ENCODE measurements around the gene UBASH3A.
A peak's percentile ranks its signal among the peaks of the same experiment; 100 is the strongest.

Gene UBASH3A

GRCh38 chr21:42374864-42375499 lies 28.7 kb upstream of the UBASH3A start:
- no peak for DNase-seq (ENCODE audit: low spot score)

GRCh38 chr21:42375506-42375905 lies 28.2 kb upstream of the UBASH3A start:
- no peak for DNase-seq (ENCODE audit: low spot score)

- no peak for DNase-seq (ENCODE audit: low spot score)
Observed at GRCh38 chr21:42375966-42376337, 27.8 kb upstream of the UBASH3A start.

- no peak for DNase-seq (ENCODE audit: low spot score)
Observed at GRCh38 chr21:42376338-42376982, 27.2 kb upstream of the UBASH3A start.

GRCh38 chr21:42377211-42377950 lies 26.3 kb upstream of the UBASH3A start:
- no peak for DNase-seq (ENCODE audit: low spot score)

GRCh38 chr21:42377951-42378340 lies 25.8 kb upstream of the UBASH3A start:
- no peak for DNase-seq (ENCODE audit: low spot score)

- no peak for DNase-seq (ENCODE audit: low spot score)
Observed at GRCh38 chr21:42378418-42378817, 25.3 kb upstream of the UBASH3A start.

GRCh38 chr21:42379426-42380215 lies 24.1 kb upstream of the UBASH3A start:
- no peak for DNase-seq (ENCODE audit: low spot score)

GRCh38 chr21:42381347-42381984 lies 22.2 kb upstream of the UBASH3A start:
- peak; percentile 3 for DNase-seq (ENCODE audit: low spot score)

GRCh38 chr21:42382915-42383314 lies 20.8 kb upstream of the UBASH3A start:
- DNase-seq (ENCODE audit: low spot score) = no peak

GRCh38 chr21:42383331-42383730 lies 20.4 kb upstream of the UBASH3A start:
- no peak for DNase-seq (ENCODE audit: low spot score)

GRCh38 chr21:42384156-42384945 lies 19.4 kb upstream of the UBASH3A start:
- no peak for DNase-seq (ENCODE audit: low spot score)

- no peak for DNase-seq (ENCODE audit: low spot score)
Observed at GRCh38 chr21:42384989-42385388, 18.7 kb upstream of the UBASH3A start.

GRCh38 chr21:42385619-42386018 lies 18.1 kb upstream of the UBASH3A start:
- no peak for DNase-seq (ENCODE audit: low spot score)

- no peak for DNase-seq (ENCODE audit: low spot score)
Observed at GRCh38 chr21:42386034-42386591, 17.6 kb upstream of the UBASH3A start.

- no peak for DNase-seq (ENCODE audit: low spot score)
Observed at GRCh38 chr21:42387164-42387563, 16.5 kb upstream of the UBASH3A start.

GRCh38 chr21:42387843-42388340 lies 15.8 kb upstream of the UBASH3A start:
- no peak for DNase-seq (ENCODE audit: low spot score)

- no peak for DNase-seq (ENCODE audit: low spot score)
Observed at GRCh38 chr21:42388740-42389448, 14.8 kb upstream of the UBASH3A start.

GRCh38 chr21:42389449-42389835 lies 14.3 kb upstream of the UBASH3A start:
- DNase-seq (ENCODE audit: low spot score) = no peak

- no peak for DNase-seq (ENCODE audit: low spot score)
Observed at GRCh38 chr21:42390193-42390592, 13.5 kb upstream of the UBASH3A start.
